ENCODE data around the gene WDR45. TPM values are rescaled to one million over a fixed set of nuclear protein-coding genes. Genes with fewer than 3 reads are reported as not detected.

WDR45 gene
- total RNA-seq, 1 donor from 2014 or later, result 91.3 TPM

DNA sequence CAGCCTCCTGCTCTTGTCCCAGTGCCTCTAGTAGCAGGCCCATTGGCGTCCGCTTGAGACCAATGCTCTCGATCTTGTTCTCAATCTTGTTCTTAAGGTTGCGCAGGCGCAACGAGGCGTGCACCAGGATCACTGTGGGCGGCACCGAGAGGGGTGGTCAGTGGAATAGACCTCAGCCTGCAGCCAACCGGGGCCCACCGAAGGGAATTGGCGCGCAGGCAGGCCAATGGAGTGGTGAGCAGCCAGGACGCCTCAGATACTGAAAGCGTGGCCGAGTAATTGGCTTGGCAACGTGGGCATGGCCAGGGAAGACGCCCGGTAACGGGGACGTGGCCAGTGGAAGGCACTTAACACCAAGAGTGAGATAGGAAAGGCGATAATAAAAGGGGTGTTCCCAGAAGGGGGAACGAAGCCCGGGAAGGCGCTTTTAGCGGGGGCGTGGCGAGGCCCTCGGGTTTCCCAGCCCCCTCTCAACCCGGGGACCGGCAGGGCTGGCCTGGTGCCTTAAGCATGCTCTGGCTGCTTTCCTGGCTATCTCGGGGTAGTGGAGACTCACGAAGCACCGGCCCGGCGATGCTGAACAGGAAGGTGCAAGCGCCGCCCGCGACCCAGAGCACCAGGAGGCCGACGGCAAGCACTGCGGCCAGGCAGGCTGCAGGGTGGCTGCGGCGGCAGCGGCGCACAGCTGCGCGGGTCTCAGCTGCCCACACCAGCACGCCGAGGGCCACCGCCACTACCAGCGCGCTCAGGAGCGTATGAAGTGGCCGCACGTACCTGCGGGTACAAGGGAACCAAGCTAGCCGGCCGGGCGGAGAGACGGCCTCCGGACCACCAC lies 7.6 kb downstream of the WDR45 start:
- H3K27ac Mint-ChIP-seq (ENCODE audit: unreplicated experiment), result no peak overlapping the region
- peak overlapping the region; percentile 44 for H3K4me3 Mint-ChIP-seq (ENCODE audit: unreplicated experiment)
- TF ChIP-seq, protein P1, sequence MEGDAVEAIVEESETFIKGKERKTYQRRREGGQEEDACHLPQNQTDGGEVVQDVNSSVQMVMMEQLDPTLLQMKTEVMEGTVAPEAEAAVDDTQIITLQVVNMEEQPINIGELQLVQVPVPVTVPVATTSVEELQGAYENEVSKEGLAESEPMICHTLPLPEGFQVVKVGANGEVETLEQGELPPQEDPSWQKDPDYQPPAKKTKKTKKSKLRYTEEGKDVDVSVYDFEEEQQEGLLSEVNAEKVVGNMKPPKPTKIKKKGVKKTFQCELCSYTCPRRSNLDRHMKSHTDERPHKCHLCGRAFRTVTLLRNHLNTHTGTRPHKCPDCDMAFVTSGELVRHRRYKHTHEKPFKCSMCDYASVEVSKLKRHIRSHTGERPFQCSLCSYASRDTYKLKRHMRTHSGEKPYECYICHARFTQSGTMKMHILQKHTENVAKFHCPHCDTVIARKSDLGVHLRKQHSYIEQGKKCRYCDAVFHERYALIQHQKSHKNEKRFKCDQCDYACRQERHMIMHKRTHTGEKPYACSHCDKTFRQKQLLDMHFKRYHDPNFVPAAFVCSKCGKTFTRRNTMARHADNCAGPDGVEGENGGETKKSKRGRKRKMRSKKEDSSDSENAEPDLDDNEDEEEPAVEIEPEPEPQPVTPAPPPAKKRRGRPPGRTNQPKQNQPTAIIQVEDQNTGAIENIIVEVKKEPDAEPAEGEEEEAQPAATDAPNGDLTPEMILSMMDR (IDR thresholded peaks at IDR 0.05), result no peak
- DNase-seq (ENCODE audit: extremely low spot score, unreplicated experiment), result no peak
- H3K4me1 Mint-ChIP-seq (ENCODE audit: unreplicated experiment), result peaks cover 13% of the 10 kb centered on the region
- no peaks in the 10 kb centered on the region for H3K27me3 Mint-ChIP-seq (ENCODE audit: unreplicated experiment)
- no peaks in the 10 kb centered on the region for H3K36me3 Mint-ChIP-seq (ENCODE audit: unreplicated experiment)
- no peaks in the 10 kb centered on the region for H3K9me3 Mint-ChIP-seq (ENCODE audit: unreplicated experiment)

DNA sequence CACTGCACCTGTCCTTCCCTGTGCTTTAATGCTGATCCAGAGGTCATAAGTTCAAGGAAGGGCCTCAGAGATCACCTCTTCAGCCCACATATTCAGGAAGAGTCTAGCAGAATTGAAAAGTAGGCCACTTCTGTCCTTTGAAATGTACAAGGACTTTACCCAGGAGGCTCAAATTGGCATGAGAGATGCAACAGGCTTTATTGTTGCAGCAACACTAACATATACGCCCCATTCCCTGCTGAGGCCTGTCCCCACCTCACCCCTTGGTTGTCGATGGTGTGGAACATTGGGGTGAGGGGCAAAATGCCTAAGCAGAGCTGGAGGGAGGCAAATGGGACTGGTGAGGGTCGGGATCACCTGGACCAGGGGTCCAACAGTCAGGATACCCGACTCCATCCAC lies 8.7 kb downstream of the WDR45 start:
- Mint-ChIP-seq H3K9me3 (ENCODE audit: unreplicated experiment) (no peaks in the 10 kb centered on the region), H3K36me3 (ENCODE audit: unreplicated experiment) (no peaks in the 10 kb centered on the region), H3K27ac (ENCODE audit: unreplicated experiment) (no peak overlapping the region), H3K27me3 (ENCODE audit: unreplicated experiment) (no peaks in the 10 kb centered on the region), H3K4me3 (ENCODE audit: unreplicated experiment) (peak overlapping the region; percentile 18), H3K4me1 (ENCODE audit: unreplicated experiment) (peaks cover 13% of the 10 kb centered on the region)
- TF ChIP-seq, protein P1 (IDR thresholded peaks at IDR 0.05), result no peak
- DNase-seq (ENCODE audit: extremely low spot score, unreplicated experiment), result no peak

DNA sequence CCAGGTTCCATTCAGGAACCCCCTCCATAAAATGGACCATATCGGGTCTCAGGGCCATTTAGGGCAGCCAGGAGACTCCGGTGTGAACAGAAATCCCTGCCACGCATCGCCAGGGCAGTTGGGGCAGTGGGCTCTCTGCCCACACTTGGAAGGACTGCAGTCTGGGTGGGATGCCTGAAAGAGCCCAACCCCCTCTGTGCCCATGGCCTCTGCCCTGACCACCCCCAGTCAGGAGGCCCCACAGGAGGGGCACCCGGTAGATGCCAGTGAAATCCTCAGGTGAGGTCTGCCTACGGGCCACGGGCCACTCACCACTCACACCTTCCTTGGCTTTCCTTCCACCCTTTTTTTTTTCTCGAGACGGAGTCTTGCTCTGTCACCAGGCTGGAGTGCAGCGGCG lies 10.6 kb downstream of the WDR45 start:
- peaks cover 11% of the 10 kb centered on the region for H3K4me1 Mint-ChIP-seq (ENCODE audit: unreplicated experiment)
- no peak overlapping the region for H3K4me3 Mint-ChIP-seq (ENCODE audit: unreplicated experiment)
- no peak for DNase-seq (ENCODE audit: extremely low spot score, unreplicated experiment)
- TF ChIP-seq, protein P1 (IDR thresholded peaks at IDR 0.05), result no peak
- no peak overlapping the region for H3K27ac Mint-ChIP-seq (ENCODE audit: unreplicated experiment)
- no peaks in the 10 kb centered on the region for H3K9me3 Mint-ChIP-seq (ENCODE audit: unreplicated experiment)
- no peaks in the 10 kb centered on the region for H3K27me3 Mint-ChIP-seq (ENCODE audit: unreplicated experiment)
- no peaks in the 10 kb centered on the region for H3K36me3 Mint-ChIP-seq (ENCODE audit: unreplicated experiment)

DNA sequence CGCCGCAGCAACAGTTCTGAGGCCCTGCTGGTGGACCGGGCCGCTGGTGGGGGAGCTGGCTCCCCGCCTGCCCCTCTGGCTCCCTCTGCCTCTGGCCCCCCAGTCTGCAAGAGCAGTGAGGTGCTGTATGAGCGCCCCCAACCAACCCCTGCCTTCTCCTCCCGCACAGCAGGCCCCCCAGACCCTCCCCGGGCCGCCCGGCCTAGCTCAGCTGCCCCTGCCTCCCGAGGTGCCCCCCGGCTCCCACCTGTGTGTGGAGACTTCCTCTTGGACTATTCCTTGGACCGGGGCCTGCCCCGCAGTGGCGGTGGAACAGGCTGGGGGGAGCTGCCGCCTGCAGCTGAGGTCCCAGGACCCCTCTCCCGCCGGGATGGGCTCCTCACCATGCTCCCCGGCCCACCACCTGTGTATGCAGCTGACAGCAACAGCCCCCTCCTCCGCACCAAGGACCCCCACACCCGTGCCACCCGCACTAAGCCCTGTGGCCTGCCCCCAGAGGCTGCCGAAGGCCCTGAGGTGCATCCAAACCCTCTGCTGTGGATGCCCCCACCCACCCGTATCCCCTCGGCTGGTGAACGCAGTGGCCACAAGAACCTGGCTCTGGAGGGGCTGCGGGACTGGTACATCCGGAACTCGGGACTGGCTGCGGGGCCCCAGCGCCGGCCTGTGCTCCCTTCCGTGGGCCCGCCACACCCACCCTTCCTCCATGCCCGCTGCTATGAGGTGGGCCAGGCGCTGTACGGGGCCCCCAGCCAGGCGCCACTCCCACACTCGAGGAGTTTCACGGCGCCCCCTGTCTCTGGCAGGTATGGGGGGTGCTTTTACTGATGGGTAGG lies 12.2 kb downstream of the WDR45 start:
- no peaks in the 10 kb centered on the region for H3K27me3 Mint-ChIP-seq (ENCODE audit: unreplicated experiment)
- no peaks in the 10 kb centered on the region for H3K9me3 Mint-ChIP-seq (ENCODE audit: unreplicated experiment)
- no peak overlapping the region for H3K4me3 Mint-ChIP-seq (ENCODE audit: unreplicated experiment)
- no peaks in the 10 kb centered on the region for H3K36me3 Mint-ChIP-seq (ENCODE audit: unreplicated experiment)
- TF ChIP-seq, protein P1 (IDR thresholded peaks at IDR 0.05), result no peak
- H3K27ac Mint-ChIP-seq (ENCODE audit: unreplicated experiment), result no peak overlapping the region
- DNase-seq (ENCODE audit: extremely low spot score, unreplicated experiment), result no peak
- peaks cover 3% of the 10 kb centered on the region for H3K4me1 Mint-ChIP-seq (ENCODE audit: unreplicated experiment)

DNA sequence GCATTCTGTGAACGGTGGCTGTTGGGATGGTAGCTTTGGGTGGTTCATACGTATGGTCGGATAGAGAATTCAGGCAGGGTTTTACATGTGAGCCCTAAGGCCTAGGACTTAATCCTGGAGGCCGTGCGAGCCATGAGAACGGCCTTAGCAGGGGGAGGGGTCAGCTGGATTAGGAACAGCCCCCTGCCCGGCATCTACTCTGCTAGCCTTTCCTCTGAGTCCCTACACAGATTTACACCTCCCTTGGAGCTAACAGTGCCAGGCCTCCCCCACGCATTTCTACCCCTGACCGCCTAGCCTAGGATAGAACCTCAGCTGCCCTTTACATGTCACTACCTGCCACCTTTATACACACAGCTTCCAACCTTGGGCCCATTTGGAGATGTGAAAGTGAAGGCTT lies 13.0 kb downstream of the WDR45 start:
- no peak overlapping the region for H3K27ac Mint-ChIP-seq (ENCODE audit: unreplicated experiment)

More for the DNA sequence above, 13.0 kb downstream of the WDR45 start:
- TF ChIP-seq, protein P1 (IDR thresholded peaks at IDR 0.05), result no peak
- Mint-ChIP-seq H3K36me3 (ENCODE audit: unreplicated experiment) (no peaks in the 10 kb centered on the region), H3K4me1 (ENCODE audit: unreplicated experiment) (no peaks in the 10 kb centered on the region), H3K4me3 (ENCODE audit: unreplicated experiment) (no peak overlapping the region), H3K9me3 (ENCODE audit: unreplicated experiment) (no peaks in the 10 kb centered on the region), H3K27me3 (ENCODE audit: unreplicated experiment) (no peaks in the 10 kb centered on the region)
- DNase-seq (ENCODE audit: extremely low spot score, unreplicated experiment), result no peak

Data from osteocyte (in vitro differentiated cells).